Effector CD4-positive, alpha-beta T cell (primary cell): ENCODE results near the gene GUCA2A. TPM values are rescaled to one million over a fixed set of nuclear protein-coding genes. Genes with fewer than 3 reads are reported as not detected.
"Not testable (repeated sequence)": the region's sequence is repeated elsewhere in the genome, so short reads cannot be mapped to it uniquely, and the experiment has no call there.

Experiments used
- DNase-seq: peaks from one replicate; pipeline ENCODE4 v3.0.0-alpha.2; 2020
- total RNA-seq: gene quantifications from one replicate; lab custom pipeline; 2026; lab: John Stamatoyannopoulos, UW

Gene GUCA2A
- not detected for total RNA-seq

GRCh38 chr1:42164551-42165420, at the start of gene GUCA2A:
GUCA2A (minus strand) TSS chr1:42164745; CDS start chr1:42164712, 33 bp downstream.
- no peak for DNase-seq

GRCh38 chr1:42211224-42211623, 46.7 kb upstream of the GUCA2A start:
- no peak for DNase-seq

GRCh38 chr1:42210421-42211133, 46.0 kb upstream of the GUCA2A start:
- DNase-seq = no peak

- no peak for DNase-seq
These were observed 45.1 kb upstream of the GUCA2A start for GRCh38 chr1:42209526-42210251.

DNA sequence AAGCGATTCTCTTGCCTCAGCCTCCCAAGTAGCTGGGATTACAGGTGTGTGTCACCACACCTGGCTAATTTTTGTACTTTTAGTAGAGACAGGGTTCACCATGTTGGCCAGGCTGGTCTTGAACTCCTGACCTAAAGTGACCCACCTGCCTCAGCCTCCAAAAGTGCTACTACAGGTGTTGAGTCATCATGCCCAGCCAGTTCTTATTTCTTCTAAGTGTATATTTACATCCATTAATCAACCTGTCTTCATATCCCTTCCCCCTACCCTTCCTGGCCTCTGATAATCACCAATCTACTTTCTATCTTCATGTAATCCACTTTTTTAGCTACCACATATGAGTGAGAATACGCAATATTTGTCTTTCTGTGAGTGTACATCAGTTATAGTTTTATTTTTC, 42.4 kb upstream of the GUCA2A start:
- DNase-seq = not testable (repeated sequence)

DNA sequence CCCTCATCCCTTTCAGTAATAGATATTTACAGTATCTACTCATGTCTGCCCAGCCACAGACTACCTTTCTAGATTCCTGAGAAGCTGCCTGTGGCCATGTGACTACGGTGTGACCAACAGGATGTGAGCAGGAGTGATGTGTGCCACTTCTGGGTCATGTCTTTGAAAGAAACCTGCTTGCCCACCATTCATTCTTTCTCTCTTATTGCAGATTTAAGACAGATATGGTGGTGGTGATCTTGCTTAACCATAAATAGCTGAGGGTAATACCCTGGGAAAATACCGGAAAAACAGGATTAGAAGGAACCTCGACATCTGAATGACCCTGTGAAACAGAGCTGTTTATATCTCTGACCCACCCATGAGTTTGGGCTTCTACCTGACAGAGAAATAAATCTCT, 41.6 kb upstream of the GUCA2A start:
- no peak for DNase-seq

DNA sequence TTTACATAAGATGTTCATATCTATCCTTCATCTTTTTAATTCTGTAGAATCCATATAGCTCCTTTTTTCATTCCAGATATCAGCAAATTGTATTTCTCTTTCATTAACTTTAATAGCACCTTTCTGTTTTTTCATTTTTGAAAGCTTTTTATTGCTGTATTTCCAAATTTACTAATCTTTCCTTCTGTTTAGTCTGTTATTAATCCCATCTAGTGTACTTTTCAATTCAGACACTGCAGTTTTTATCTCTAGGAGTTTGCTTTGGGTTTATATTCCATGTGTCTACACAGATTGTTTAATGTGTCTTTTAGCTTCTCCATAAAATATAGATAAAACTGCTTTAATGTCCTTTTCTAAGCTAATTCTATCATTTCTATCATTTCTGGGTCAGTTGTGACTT, 37.4 kb upstream of the GUCA2A start:
- DNase-seq = no peak

DNA sequence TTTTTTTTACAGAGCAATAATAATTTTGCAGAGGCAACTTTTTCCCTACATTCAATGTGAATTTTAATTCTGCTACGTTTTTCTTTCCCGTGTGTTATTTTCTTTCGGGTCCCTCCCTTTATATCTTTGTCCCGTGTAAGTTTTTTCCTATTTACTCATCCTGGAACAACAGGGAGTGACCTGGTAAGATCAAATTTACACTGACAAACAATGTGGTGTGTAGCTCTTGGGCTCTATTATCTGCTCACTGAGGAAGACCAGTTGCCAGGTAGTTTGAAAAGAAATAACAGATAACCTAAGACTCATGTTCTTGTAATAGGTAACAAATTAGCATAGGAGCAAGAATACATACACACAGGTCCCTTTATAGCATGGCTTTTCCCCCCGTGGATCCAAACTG, 33.7 kb upstream of the GUCA2A start:
- DNase-seq = no peak

DNA sequence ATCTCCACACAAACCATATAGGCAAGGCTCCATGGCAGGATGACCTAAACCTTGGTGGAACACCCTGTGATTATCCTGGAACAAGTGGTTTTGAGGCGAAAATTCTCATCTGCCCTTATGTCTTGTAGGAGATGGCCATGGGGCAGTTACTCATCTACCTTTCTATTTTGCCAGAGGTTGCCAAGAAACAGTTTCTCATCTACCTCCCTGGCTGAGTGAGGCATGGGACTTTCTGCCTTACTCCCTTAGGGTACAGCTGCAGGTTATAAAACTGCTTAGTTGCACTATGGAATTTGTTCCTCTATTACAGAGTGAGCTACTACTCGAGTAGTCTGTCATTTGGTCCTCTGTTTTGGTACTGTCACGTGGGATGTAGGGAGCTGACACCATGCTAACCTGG, 31.3 kb upstream of the GUCA2A start:
- DNase-seq = no peak

DNA sequence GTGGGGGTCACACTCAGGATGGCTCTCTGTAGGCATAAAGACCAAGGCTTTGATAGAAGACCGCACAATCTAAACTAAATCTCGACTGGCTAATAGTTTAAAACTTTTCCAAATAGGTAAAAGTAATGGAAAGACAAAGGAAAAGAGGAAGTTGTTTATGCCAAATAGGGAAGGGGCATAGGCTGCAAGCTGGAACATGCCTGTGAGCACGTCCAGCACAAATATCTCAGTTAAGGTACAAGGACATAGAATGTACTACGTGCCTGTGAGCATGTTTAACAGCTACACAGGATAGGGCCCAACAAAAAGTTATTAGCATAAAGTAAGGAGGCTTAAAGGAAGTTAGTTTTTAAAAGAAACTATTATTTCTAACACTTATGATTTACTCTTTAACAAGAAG, 27.6 kb upstream of the GUCA2A start:
- no peak for DNase-seq

DNA sequence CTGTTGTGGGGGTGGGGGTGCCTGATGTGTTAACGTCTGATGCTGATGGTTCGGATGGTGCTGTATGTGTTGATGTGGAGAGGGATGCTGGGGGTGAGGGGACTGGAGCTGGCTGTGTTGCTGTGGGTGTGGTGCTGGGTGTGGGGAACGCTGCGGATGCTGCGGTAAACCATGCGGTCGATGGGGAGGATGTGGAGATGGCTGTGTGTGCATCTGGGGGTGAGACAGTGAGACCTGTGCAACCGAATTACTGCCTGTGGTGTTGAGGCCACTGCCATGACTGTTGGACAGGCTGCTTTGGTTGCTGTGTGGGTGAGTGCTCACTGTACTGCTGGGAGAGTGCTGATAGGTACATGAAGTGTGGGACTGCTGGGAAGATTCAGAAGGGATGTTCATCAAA, 26.8 kb upstream of the GUCA2A start:
- no peak for DNase-seq

DNA sequence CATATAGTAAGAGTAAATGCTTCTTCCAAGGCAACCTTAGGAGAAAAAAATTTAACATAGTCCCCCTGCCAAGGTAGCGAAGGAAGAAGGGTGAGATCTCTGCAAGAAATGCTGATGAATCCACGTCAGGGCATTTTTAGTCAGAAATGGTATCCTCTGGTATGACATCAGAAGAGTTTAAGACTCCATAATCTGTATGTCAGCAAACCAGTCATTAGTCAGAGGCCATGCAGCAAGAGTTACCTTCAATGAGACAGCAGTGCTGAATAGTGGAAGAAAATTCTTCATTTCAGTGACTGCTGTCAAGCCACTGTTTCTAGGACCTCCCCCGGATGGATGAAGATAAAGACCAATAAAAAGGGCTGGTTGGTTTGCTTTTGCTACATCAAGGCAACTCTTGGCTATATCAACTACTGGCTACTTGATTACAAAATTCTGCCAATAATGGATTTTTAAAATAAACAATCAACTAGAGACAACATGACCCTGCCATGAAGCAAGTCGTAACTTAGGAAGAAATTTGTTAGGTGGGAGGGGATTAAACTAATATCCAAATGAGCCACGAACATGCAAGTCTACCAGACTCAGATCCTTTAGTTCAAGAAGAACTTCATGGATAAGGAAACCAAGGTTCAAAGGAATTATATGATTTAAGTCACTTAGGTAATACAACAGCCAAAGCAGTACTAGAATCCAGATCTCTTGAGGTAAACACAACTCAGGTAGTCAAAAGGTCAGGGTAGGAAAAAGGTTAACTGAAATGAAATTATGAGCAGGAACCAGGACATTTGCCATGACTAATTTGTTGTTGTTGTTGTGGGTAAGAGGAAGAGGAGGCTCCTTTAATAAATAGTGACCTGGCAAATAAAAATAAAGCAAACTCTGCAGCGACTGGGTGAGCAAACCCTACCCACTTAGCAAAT, 25.6 kb upstream of the GUCA2A start:
- no peak for DNase-seq

DNA sequence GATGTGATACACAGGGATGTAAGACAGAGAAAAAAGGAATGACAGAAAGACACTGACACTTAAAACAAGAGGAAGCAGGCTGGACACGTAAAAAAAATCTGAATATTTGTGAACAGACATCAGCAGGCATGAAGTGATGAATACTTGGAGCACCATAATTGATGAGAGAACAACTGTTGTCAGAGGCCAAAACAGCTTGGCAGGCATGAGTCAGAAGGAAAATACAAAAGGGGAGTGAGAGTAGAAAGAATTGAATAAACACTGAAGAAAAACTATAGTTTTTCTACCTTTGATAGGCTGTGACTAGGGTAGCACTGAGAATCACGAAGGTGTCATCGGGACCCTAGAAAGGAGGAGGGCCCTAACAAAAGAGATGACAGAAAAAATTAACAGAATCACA, 21.6 kb upstream of the GUCA2A start:
- no peak for DNase-seq

DNA sequence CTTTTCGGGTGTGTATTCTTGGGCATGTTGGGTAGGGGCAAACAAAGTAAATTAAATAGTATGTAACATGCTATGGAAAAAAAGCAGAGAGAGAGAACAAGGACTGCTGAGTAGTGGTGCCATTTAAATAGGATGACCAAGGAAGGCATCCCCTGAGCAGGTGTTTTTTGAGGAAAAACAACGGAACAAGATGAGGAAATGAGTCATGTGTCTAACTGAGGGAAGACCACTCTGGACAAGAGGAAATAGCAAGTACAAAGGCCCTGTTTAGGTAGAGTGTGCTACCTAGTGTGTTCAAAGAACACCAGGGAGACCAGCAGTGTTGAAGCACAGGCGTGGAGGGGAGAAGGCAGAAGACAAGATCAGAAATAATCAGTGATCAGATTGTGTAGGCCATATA, 20.1 kb upstream of the GUCA2A start:
- DNase-seq = no peak

- DNase-seq = no peak
These were observed 19.4 kb upstream of the GUCA2A start for GRCh38 chr1:42183957-42184268.

DNA sequence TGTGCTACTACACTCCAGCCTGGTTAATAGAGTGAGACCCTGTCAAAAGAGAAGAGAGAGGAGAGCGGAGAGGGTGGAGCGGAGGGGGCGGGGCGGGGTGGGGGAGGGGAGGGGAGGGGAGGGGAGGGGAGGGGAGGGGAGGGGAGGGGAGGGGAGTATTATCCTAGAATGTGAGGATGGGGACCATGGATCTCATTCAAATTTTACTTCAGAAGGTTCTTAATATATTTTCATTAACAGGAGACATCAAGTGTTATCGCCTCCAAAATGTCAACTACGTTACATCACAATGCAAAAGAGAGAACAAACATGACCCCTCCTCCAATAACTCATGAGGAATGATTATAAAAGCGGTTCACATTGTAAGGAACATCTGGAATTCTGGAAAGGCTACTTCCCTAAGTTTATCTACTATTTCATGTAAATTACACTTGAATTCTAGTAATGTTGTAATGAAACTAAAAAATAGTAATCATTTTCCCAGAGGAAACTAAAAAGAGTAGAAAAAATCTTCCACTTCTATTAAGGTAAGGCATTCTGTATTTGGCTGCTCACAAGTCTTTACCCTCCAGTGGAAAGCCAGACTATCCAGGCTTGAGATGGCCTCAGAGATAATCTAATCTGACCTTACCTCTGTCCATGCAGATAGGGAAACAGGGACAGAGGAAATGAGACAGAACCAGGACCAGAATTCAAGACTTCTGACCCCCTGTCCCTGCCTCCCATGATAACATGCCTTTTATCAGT, 18.8 kb upstream of the GUCA2A start:
- no peak for DNase-seq

- no peak for DNase-seq
These were observed 17.1 kb upstream of the GUCA2A start for GRCh38 chr1:42181687-42182086.

DNA sequence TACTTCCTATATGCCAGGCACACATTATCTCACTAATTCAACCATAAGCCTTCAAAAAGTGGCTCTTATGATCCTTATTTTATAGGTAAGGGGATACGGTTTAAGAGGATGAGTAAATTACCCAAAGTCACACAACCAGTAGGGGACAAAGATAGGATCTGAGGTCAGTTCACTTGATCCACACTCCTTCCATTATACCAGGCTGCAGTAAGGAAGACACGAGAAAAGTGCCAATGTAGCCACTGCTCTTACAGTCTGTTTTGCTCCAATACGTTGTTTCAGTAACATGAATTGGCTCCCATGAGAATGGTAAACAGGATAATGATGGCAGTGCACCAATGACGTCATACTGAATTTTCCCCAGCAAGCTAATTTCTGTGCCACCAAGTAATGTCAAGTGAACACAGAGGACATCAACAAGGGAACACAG, 15.4 kb upstream of the GUCA2A start:
- no peak for DNase-seq

- DNase-seq = no peak
These were observed 14.7 kb upstream of the GUCA2A start for GRCh38 chr1:42179275-42179674.

- DNase-seq = no peak
These were observed 13.7 kb upstream of the GUCA2A start for GRCh38 chr1:42178249-42178648.

GRCh38 chr1:42177541-42177981, 13.0 kb upstream of the GUCA2A start:
- no peak for DNase-seq
